HUES48 (cell line): Measurements from ENCODE around the gene KRTAP5-3.
"Not testable (repeated sequence)": the region's sequence is repeated elsewhere in the genome, so short reads cannot be mapped to it uniquely, and the experiment has no call there.

ENCODE experiments used
- H3K27ac ChIP-seq: one replicate; pipeline ENCODE4 v1.7.0; 2013; ENCODE audit warnings: low read depth, low read length, inconsistent platforms
- H3K27me3 ChIP-seq: 2 replicates; pipeline ENCODE4 v1.6.1; 2013; ENCODE audit warnings: mild to moderate bottlenecking, low read length; ENCODE audit not compliant: control insufficient read depth, insufficient read depth
- H3K36me3 ChIP-seq: 2 replicates; pipeline ENCODE4 v1.6.1; 2013; ENCODE audit warnings: low read length; ENCODE audit not compliant: control insufficient read depth, insufficient read depth
- H3K4me1 ChIP-seq: 2 replicates; pipeline ENCODE4 v1.6.1; 2013; ENCODE audit warnings: mild to moderate bottlenecking, low read length; ENCODE audit not compliant: control insufficient read depth, insufficient read depth
- H3K4me3 ChIP-seq: 2 replicates; pipeline ENCODE4 v1.5.1; 2013; ENCODE audit warnings: mild to moderate bottlenecking, low read depth, low read length
- H3K9ac ChIP-seq: 2 replicates; pipeline ENCODE4 v1.6.1; 2013; ENCODE audit warnings: mild to moderate bottlenecking, low read depth, low read length, moderate library complexity
- H3K9me3 ChIP-seq: 2 replicates; pipeline ENCODE4 v1.6.1; 2013; ENCODE audit warnings: low read length; ENCODE audit not compliant: control insufficient read depth, insufficient read depth

KRTAP5-3 gene

DNA sequence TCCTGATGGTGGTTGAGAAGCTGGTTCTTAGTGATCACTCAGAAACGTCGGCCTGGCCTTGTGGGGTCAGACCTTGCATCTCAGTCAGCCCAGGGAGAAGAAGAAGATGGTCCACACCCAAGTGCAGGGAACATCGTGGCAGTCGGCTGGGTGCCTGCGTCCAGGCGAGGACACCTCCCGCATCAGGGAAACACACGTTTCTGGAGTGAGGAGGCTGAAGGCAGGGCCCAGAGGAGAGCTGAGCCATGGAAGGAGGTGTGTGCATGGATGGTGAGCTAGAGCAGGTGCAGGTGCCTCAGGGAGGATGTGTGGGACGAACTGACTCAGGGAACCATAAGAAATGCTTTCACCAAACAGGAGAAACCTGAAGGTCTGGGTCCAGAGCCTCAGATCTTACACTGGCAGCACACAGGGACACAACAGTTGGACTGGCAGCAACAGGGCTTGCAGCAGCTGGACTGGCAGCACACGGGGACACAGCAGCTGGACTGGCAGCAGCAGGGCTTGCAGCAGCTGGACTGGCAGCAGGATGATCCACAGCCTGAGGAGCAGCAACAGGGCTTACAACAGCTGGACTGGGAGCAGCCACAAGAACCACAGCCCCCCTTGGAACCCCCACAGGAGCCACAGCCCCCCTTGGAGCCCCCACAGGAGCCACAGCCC, 10.8 kb downstream of the KRTAP5-3 start:
- Histone ChIP-seq H3K4me3 (no peak overlapping the region), H3K27ac (no peak overlapping the region), H3K9me3 (0 out of 2 replicates have a peak, but pooled peaks cover 3% of the 10 kb centered on the region), H3K4me1 (peaks cover 13% of the 10 kb centered on the region), H3K27me3 (peaks cover 4% of the 10 kb centered on the region; the same call in 1 of the 2 replicates), H3K9ac (no peak overlapping the region), H3K36me3 (no peaks in the 10 kb centered on the region)

DNA sequence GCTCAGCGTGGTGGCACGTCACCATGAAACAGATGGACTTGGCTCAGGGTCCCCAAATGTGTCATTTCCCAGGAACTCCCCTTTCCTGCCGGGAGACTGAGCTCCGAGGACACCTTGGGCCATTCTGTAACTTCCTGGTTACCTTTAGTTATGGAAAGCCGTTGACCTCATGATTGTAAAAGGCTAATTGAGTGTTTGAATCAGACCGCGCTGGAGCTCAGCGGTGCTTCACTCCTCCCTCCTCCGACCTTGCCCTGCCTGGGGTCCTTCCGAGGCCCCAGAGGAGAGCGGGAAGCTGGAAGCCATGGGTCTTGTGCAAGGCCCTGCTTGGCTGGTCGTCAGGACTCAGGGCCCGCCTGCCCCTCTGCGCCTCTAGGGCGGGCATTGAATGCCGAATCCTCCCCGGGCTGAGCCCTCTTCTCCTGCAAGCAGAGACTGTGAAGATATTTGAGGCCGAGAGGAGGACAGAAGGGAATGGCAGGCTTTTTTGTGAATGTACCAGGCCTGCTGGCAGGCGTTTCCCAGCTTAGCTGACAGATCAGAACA, 11.6 kb downstream of the KRTAP5-3 start:
- not testable (repeated sequence) for H3K9ac ChIP-seq

DNA sequence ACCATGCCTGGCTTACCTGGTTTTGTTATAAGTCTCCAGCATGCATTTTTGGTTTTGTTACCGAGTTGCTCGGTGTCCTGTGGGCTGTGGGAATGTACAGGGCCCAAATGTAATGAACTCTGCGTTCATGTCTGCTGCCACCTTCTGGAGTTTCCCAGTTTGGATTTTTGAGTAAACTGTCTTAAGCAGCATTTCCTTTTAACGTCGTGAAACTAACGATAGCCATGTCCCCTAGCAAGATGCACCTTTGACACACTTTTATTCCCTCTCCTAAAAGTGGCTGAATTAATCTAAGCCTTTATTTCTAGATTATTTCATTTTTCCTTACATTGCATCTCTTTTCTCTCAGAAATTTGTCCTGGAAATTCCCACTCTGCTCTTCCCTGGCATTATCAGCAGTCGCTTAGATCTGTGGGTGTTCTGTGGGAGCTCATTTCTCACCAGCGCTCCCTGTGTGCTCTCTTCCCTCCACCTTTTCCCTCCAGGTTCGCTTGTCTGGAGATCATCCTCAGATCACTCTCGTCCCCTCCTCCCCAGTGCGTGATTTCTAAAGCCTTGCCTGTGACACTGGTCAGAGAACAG, 12.2 kb downstream of the KRTAP5-3 start:
- H3K4me3 ChIP-seq, H3K9ac ChIP-seq, H3K36me3 ChIP-seq, H3K9me3 ChIP-seq, H3K27ac ChIP-seq, H3K27me3 ChIP-seq: not testable (repeated sequence)
- peaks cover 13% of the 10 kb centered on the region for H3K4me1 ChIP-seq

More for the DNA sequence above, 11.6 kb downstream of the KRTAP5-3 start:
- not testable (repeated sequence) for H3K36me3 ChIP-seq, H3K4me3 ChIP-seq, H3K27me3 ChIP-seq, H3K9me3 ChIP-seq, H3K27ac ChIP-seq
- H3K4me1 ChIP-seq, result peaks cover 13% of the 10 kb centered on the region

DNA sequence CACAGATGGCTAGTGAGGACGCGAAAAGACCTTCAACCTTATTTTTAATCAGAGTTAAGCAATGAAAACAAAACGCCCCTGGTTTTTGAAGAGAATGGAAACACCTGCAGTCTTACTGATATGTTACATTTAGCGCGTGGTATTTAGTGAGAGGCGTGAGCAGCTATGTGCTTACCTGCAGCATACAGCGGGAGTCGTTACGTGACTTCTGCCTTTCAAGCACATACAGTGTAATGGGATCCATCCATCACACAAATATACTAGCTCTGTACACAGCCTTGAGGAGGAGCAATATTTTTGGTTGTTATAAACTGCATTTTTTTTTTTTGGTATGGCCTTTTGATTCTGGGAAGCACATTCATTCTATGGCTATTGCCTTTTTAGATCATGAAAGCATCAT, 15.6 kb downstream of the KRTAP5-3 start:
- no peak overlapping the region for H3K4me3 ChIP-seq
- peaks cover 13% of the 10 kb centered on the region for H3K4me1 ChIP-seq
- H3K9me3 ChIP-seq, result no peaks in the 10 kb centered on the region
- peaks cover 4% of the 10 kb centered on the region; the same call in 1 of the 2 replicates for H3K27me3 ChIP-seq
- no peaks in the 10 kb centered on the region for H3K36me3 ChIP-seq
- H3K9ac ChIP-seq, result no peak overlapping the region
- H3K27ac ChIP-seq, result no peak overlapping the region

DNA sequence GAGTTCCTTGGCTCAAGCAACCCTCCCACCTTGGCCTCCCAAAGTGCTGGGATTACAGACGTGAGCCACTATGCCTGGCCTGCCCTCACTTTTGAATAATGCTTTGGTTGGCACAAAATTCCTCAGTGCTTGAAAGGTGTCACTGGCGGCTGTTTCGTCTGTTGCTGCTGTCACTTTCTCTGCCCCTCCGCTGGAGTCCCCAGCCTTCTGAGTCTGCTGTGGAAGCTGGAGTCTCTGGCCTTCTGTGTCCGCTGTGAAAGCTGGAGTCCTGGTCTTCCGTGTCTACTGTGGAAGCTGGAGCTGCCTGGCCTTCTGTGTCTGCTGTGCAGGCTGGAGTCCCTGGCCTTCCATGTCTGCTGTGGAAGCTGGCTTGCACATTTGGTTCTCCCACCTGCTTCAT, 18.3 kb downstream of the KRTAP5-3 start:
- Histone ChIP-seq H3K9me3 (no peaks in the 10 kb centered on the region), H3K36me3 (no peaks in the 10 kb centered on the region), H3K9ac (no peak overlapping the region), H3K4me1 (no peaks in the 10 kb centered on the region), H3K4me3 (no peak overlapping the region), H3K27ac (no peak overlapping the region), H3K27me3 (no peaks in the 10 kb centered on the region)

DNA sequence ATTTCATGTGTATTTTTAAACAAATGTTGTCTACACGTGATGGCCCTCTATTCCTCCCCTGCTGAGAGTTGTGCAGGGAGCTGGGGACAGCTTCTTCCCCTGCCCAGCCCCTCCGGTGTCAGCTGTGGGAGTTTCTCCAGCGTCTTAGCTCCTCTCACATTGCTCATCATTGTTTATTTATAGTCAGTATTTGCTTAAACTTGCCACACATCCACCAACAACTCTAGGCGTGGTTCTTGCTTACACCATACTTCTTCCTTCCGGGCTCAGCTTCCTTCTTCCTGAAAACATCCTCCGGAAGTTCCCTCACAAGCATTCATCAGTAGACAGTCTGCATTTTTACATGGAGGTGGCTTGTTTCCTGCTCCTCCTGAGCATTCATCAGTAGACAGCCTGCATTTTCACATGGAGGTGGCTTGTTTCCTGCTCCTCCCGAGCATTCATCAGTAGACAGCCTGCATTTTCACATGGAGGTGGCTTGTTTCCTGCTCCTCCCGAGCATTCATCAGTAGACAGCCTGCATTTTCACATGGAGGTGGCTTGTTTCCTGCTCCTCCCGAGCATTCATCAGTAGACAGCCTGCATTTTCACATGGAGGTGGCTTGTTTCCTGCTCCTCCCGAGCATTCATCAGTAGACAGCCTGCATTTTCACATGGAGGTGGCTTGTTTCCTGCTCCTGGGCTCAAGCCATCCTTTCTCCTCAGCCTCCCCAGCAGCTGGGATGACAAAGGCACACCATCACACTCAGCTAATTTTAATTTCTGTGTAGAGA, 18.9 kb downstream of the KRTAP5-3 start:
- H3K9me3 ChIP-seq, H3K4me3 ChIP-seq, H3K4me1 ChIP-seq, H3K36me3 ChIP-seq, H3K9ac ChIP-seq, H3K27ac ChIP-seq, H3K27me3 ChIP-seq: not testable (repeated sequence)

DNA sequence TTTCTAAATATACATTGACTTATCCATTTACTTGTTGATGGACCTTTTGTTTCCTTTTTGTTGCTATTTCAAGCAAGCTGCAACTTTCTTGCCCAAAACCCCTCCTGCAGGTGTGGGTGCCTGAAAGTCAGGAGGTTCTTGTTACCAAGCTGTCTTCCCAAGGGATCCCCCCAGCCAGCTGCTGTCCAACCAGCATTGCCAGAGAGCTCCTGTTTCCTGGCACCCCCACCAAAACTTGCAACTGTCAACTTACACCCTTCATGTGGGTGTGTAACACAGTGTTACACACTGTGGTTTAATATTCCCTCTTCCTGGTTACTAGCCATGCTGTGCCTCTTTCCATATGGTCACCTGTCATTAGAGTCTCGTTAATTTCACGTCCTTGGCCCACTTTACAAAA, 21.6 kb downstream of the KRTAP5-3 start:
- Histone ChIP-seq H3K4me1 (no peaks in the 10 kb centered on the region), H3K27ac (no peak overlapping the region), H3K4me3 (no peak overlapping the region), H3K36me3 (no peaks in the 10 kb centered on the region), H3K9ac (no peak overlapping the region), H3K9me3 (no peaks in the 10 kb centered on the region), H3K27me3 (no peaks in the 10 kb centered on the region)

DNA sequence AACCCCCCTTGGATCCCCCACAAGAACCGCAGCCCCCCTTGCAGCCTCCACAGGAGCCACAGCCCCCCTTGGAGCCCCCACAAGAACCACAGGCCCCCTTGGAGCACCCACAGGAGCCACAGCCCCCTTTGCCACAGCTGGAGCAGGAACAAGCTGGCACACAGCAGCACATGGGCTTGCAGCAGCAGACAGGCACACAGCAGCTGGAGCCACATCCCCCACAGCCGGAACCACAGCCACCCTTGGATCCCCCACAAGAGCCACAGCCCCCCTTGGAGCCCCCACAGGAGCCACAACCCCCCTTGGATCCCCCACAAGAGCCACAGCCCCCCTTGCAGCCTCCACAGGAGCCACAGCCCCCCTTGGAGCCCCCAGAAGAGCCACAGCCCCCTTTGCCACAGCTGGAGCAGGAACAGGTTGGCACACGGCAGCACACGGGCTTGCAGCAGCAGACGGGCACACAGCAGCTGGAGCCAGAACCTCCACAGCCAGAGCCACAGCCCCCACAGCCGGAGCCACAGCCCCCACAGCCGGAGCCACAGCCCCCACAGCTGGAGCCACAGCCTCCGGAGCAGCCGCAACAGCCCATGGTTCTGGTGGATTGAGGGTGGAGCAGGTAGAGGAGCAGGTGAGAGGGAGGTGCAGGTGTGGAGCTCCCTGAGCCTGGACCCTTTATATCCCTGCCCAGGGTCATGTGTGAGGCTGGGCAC, 23.4 kb downstream of the KRTAP5-3 start, which contains the start of gene KRTAP5-1:
Gene KRTAP5-1, minus strand, starts transcription at position 623 of the 710 bp plus-strand sequence. Its CDS starts 34 bp downstream, at position 589.
- H3K36me3 ChIP-seq, H3K9me3 ChIP-seq, H3K27ac ChIP-seq, H3K4me3 ChIP-seq, H3K27me3 ChIP-seq, H3K4me1 ChIP-seq, H3K9ac ChIP-seq: not testable (repeated sequence)

DNA sequence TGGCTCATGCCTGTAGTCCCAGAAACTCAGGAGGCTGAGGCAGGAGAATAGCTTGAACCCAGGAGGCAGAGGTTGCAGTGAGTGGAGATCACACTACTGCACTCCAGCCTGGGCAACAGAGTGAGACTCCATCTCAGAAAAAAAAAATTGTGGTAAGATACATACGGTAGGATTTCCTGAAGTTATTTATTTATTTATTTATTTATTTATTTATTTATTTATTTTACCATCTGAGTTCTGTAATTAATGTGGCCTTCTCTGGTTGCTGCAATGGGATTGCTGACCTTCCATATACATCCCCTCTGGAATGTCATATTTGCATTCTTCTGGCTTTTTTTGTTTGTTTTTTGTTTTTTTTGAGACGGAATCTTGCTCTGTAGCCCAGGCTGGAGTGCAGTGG, 25.4 kb downstream of the KRTAP5-3 start:
- H3K9ac ChIP-seq, H3K27me3 ChIP-seq, H3K27ac ChIP-seq, H3K4me1 ChIP-seq, H3K4me3 ChIP-seq, H3K36me3 ChIP-seq, H3K9me3 ChIP-seq: not testable (repeated sequence)

DNA sequence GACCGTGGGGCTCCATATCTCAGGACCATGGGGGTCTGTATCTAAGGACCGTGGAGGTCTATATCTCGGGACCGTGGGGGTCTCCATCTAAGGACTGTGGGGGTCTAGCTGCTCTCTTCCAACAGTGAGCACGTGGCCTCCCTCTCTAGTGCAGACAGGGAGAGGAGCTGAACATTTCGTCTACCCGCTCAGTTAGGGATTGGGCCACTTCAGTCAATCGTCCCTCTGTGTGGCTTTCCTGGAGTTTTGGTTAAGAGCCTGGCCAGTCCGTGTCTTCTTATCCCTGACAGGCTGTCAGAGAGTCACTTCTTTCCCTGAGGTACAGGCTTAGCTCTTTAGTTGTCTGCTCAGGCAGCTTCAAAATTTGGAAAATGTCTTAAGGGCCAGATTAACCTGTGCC, 26.3 kb downstream of the KRTAP5-3 start:
- H3K27ac ChIP-seq, result no peak overlapping the region
- H3K4me3 ChIP-seq, result no peak overlapping the region
- no peaks in the 10 kb centered on the region for H3K36me3 ChIP-seq
- H3K27me3 ChIP-seq, result no peaks in the 10 kb centered on the region
- no peaks in the 10 kb centered on the region for H3K4me1 ChIP-seq
- no peak overlapping the region for H3K9ac ChIP-seq
- H3K9me3 ChIP-seq, result 0 out of 2 replicates have a peak, but pooled peaks cover 8% of the 10 kb centered on the region
